ENCODE data around the gene CWC27.

GRCh38 chr5:64883912-64884311 is 115.2 kb downstream of the CWC27 start:
- TF ChIP-seq, protein P1, sequence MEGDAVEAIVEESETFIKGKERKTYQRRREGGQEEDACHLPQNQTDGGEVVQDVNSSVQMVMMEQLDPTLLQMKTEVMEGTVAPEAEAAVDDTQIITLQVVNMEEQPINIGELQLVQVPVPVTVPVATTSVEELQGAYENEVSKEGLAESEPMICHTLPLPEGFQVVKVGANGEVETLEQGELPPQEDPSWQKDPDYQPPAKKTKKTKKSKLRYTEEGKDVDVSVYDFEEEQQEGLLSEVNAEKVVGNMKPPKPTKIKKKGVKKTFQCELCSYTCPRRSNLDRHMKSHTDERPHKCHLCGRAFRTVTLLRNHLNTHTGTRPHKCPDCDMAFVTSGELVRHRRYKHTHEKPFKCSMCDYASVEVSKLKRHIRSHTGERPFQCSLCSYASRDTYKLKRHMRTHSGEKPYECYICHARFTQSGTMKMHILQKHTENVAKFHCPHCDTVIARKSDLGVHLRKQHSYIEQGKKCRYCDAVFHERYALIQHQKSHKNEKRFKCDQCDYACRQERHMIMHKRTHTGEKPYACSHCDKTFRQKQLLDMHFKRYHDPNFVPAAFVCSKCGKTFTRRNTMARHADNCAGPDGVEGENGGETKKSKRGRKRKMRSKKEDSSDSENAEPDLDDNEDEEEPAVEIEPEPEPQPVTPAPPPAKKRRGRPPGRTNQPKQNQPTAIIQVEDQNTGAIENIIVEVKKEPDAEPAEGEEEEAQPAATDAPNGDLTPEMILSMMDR (IDR thresholded peaks at IDR 0.05) = no peak
- TF ChIP-seq, protein P2, sequence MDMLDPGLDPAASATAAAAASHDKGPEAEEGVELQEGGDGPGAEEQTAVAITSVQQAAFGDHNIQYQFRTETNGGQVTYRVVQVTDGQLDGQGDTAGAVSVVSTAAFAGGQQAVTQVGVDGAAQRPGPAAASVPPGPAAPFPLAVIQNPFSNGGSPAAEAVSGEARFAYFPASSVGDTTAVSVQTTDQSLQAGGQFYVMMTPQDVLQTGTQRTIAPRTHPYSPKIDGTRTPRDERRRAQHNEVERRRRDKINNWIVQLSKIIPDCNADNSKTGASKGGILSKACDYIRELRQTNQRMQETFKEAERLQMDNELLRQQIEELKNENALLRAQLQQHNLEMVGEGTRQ (IDR thresholded peaks at IDR 0.05; ENCODE audit: borderline replicate concordance, low read depth, low read length) = no peak
- TF ChIP-seq EP300 (IDR thresholded peaks at IDR 0.05; ENCODE audit: borderline replicate concordance in 1 of 2, low read depth in 1 of 2, low read length in 1 of 2) = no peak
- no peak for TF ChIP-seq TAF1 (IDR thresholded peaks at IDR 0.05; ENCODE audit: borderline replicate concordance, low read depth, low read length)
- no peak for TF ChIP-seq RCOR1 (IDR thresholded peaks at IDR 0.05; ENCODE audit: low read length)
- no peak for TF ChIP-seq CHD2 (IDR thresholded peaks at IDR 0.05; ENCODE audit: low read length, partially characterized antibody)
- TF ChIP-seq RAD21 (IDR thresholded peaks at IDR 0.05; ENCODE audit: low read length) = no peak
- TF ChIP-seq POLR2AphosphoS5 (IDR thresholded peaks at IDR 0.05; ENCODE audit: low read depth, low read length) = no peak
- no peak for TF ChIP-seq NFIC (IDR thresholded peaks at IDR 0.05; ENCODE audit: borderline replicate concordance)
- TF ChIP-seq ZBTB33 (IDR thresholded peaks at IDR 0.05; ENCODE audit: borderline replicate concordance, low read depth) = no peak
- TF ChIP-seq, protein P3, sequence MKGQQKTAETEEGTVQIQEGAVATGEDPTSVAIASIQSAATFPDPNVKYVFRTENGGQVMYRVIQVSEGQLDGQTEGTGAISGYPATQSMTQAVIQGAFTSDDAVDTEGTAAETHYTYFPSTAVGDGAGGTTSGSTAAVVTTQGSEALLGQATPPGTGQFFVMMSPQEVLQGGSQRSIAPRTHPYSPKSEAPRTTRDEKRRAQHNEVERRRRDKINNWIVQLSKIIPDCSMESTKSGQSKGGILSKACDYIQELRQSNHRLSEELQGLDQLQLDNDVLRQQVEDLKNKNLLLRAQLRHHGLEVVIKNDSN (IDR thresholded peaks at IDR 0.05; ENCODE audit: borderline replicate concordance, low read depth) = no peak
- TF ChIP-seq, protein P4, sequence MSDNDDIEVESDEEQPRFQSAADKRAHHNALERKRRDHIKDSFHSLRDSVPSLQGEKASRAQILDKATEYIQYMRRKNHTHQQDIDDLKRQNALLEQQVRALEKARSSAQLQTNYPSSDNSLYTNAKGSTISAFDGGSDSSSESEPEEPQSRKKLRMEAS (IDR thresholded peaks at IDR 0.05; ENCODE audit: low read depth) = no peak
- no peak for TF ChIP-seq EZH2phosphoT487 (IDR thresholded peaks at IDR 0.05; ENCODE audit: borderline replicate concordance, low read depth)

All from SK-N-SH (cell line).